ENCODE data around the gene TOP2A. TPM values are rescaled to one million over a fixed set of nuclear protein-coding genes. Genes with fewer than 3 reads are reported as not detected.
"Not testable (repeated sequence)": the region's sequence is repeated elsewhere in the genome, so short reads cannot be mapped to it uniquely, and the experiment has no call there.

TOP2A gene
- total RNA-seq, 3 donors from 2014 or later, result 2.0 to 6.4 (median 2.5) TPM

GRCh38 chr17:40410082-40410481 lies 7.6 kb downstream of the TOP2A start:
- H3K4me3 ChIP-seq, result no peak overlapping the region
- H3K4me1 ChIP-seq, result no peaks in the 10 kb centered on the region
- intact Hi-C loops (cut with DNase I; ENCODE audit: low total_unique reads), result no loop called here
- DNase-seq (ENCODE audit: low spot score in 2 of 2), result no peak
- H3K36me3 ChIP-seq, result no peaks in the 10 kb centered on the region
- no peak overlapping the region for H3K27ac ChIP-seq
- TF ChIP-seq CTCF (IDR thresholded peaks at IDR 0.05) (no peak), POLR2AphosphoS5 (IDR thresholded peaks at IDR 0.05) (no peak)
- no peaks in the 10 kb centered on the region for H3K9me3 ChIP-seq
- no peaks in the 10 kb centered on the region for H3K27me3 ChIP-seq

GRCh38 chr17:40409540-40409939 lies 8.2 kb downstream of the TOP2A start:
- H3K36me3 ChIP-seq; H3K27ac ChIP-seq; H3K4me3 ChIP-seq; H3K27me3 ChIP-seq; H3K4me1 ChIP-seq; DNase-seq (ENCODE audit: low spot score in 2 of 2); intact Hi-C loops (cut with DNase I; ENCODE audit: low total_unique reads); H3K9me3 ChIP-seq: not testable (repeated sequence)

GRCh38 chr17:40407460-40407859 lies 10.2 kb downstream of the TOP2A start:
- no peak for DNase-seq (ENCODE audit: low spot score in 2 of 2)
- H3K27ac ChIP-seq, result no peak overlapping the region
- H3K36me3 ChIP-seq, result no peaks in the 10 kb centered on the region
- no peaks in the 10 kb centered on the region for H3K4me1 ChIP-seq
- no peaks in the 10 kb centered on the region for H3K9me3 ChIP-seq
- no peak overlapping the region for H3K4me3 ChIP-seq
- intact Hi-C loops (cut with DNase I; ENCODE audit: low total_unique reads), result no loop called here
- TF ChIP-seq POLR2AphosphoS5 (IDR thresholded peaks at IDR 0.05) (no peak), POLR2A (IDR thresholded peaks at IDR 0.05) (no peak), CTCF (IDR thresholded peaks at IDR 0.05) (no peak)
- no peaks in the 10 kb centered on the region for H3K27me3 ChIP-seq

GRCh38 chr17:40404003-40404402 lies 13.7 kb downstream of the TOP2A start:
- H3K27ac ChIP-seq, result no peak overlapping the region
- no peak for TF ChIP-seq CTCF (IDR thresholded peaks at IDR 0.05)
- no peak for TF ChIP-seq POLR2A (IDR thresholded peaks at IDR 0.05)
- no peak for TF ChIP-seq POLR2AphosphoS5 (IDR thresholded peaks at IDR 0.05)
- no peaks in the 10 kb centered on the region for H3K36me3 ChIP-seq
- H3K4me1 ChIP-seq, result no peaks in the 10 kb centered on the region
- H3K27me3 ChIP-seq, result no peaks in the 10 kb centered on the region
- no peaks in the 10 kb centered on the region for H3K9me3 ChIP-seq
- H3K4me3 ChIP-seq, result no peak overlapping the region
- DNase-seq (ENCODE audit: low spot score in 2 of 2), result no peak
- intact Hi-C loops (cut with DNase I; ENCODE audit: low total_unique reads), result no loop called here

GRCh38 chr17:40402668-40403067 lies 15.0 kb downstream of the TOP2A start:
- Histone ChIP-seq H3K36me3 (no peaks in the 10 kb centered on the region), H3K4me1 (no peaks in the 10 kb centered on the region), H3K27ac (no peak overlapping the region), H3K27me3 (no peaks in the 10 kb centered on the region), H3K4me3 (no peak overlapping the region), H3K9me3 (no peaks in the 10 kb centered on the region)
- DNase-seq (ENCODE audit: low spot score in 2 of 2), result no peak
- intact Hi-C loops (cut with DNase I; ENCODE audit: low total_unique reads), result no loop called here
- TF ChIP-seq CTCF (IDR thresholded peaks at IDR 0.05) (no peak), POLR2AphosphoS5 (IDR thresholded peaks at IDR 0.05) (no peak), POLR2A (IDR thresholded peaks at IDR 0.05) (no peak)

- intact Hi-C loops (cut with DNase I; ENCODE audit: low total_unique reads), result no loop called here
- DNase-seq (ENCODE audit: low spot score in 2 of 2), result no peak
- TF ChIP-seq CTCF (IDR thresholded peaks at IDR 0.05) (peak; percentile 17 to 55 (median 46)), POLR2A (IDR thresholded peaks at IDR 0.05) (no peak)
- Histone ChIP-seq H3K27ac (no peak overlapping the region), H3K27me3 (no peaks in the 10 kb centered on the region), H3K4me3 (no peak overlapping the region), H3K4me1 (no peaks in the 10 kb centered on the region), H3K9me3 (no peaks in the 10 kb centered on the region), H3K36me3 (no peaks in the 10 kb centered on the region)
Measured at GRCh38 chr17:40399185-40399584, 18.5 kb downstream of the TOP2A start.

GRCh38 chr17:40386555-40386954 lies 31.1 kb downstream of the TOP2A start:
- H3K27me3 ChIP-seq; DNase-seq (ENCODE audit: low spot score in 2 of 2); intact Hi-C loops (cut with DNase I; ENCODE audit: low total_unique reads): not testable (repeated sequence)

More at GRCh38 chr17:40386555-40386954, 31.1 kb downstream of the TOP2A start:
- not testable (repeated sequence) for H3K27ac ChIP-seq, H3K4me1 ChIP-seq, H3K9me3 ChIP-seq, H3K4me3 ChIP-seq, H3K36me3 ChIP-seq
